HEK293T (cell line): ENCODE data around the gene PHACTR3.

Experiments used
- CTCF ChIA-PET: fragments of 350-600 bp; formaldehyde crosslinking; extraction: SDS; loops from one replicate; lab custom pipeline; 2021; ENCODE audit warnings: antibody characterized with exemption, inconsistent platforms; lab: Yijun Ruan, JAX
- POLR2A ChIA-PET: fragments of 350-600 bp; formaldehyde crosslinking; extraction: SDS; loops from one replicate; lab custom pipeline; 2020; ENCODE audit warnings: antibody characterized with exemption, inconsistent platforms; lab: Yijun Ruan, JAX
- DNase-seq: peaks from one replicate; pipeline ENCODE4 v3.0.0; 2012; ENCODE audit warnings: mixed read lengths; ENCODE audit errors: extremely low spot score
- ARNT ChIP-seq: fragments of 450-650 bp; IDR thresholded peaks from 2 replicates; pipeline ENCODE4 v1.6.1; 2017; ENCODE audit warnings: mild to moderate bottlenecking
- BHLHE40 ChIP-seq: fragments of 450-650 bp; IDR thresholded peaks from 2 replicates; pipeline ENCODE4 v1.6.1; 2016; ENCODE audit warnings: mild to moderate bottlenecking, moderate library complexity, borderline replicate concordance
- CTBP1 ChIP-seq: fragments of 450-650 bp; IDR thresholded peaks from 2 replicates; pipeline ENCODE4 v1.6.1; 2016; ENCODE audit warnings: borderline replicate concordance
- ELF4 ChIP-seq: fragments of 450-650 bp; IDR thresholded peaks from 2 replicates; pipeline ENCODE4 v1.6.1; 2017; ENCODE audit warnings: antibody characterized with exemption
- FOXA1 ChIP-seq: fragments of 450-650 bp; IDR thresholded peaks from 2 replicates; pipeline ENCODE4 v1.6.1; 2016; ENCODE audit warnings: mild to moderate bottlenecking
- FOXK2 ChIP-seq: fragments of 450-650 bp; IDR thresholded peaks from 2 replicates; pipeline ENCODE4 v1.6.1; 2016; ENCODE audit warnings: mild to moderate bottlenecking
- FOXM1 ChIP-seq: fragments of 450-650 bp; IDR thresholded peaks from 2 replicates; pipeline ENCODE4 v1.6.1; 2017; ENCODE audit warnings: mild to moderate bottlenecking, borderline replicate concordance
- HDGF ChIP-seq: fragments of 450-650 bp; IDR thresholded peaks from 2 replicates; pipeline ENCODE4 v1.6.1; 2017; ENCODE audit warnings: antibody characterized with exemption, borderline replicate concordance
- L3MBTL2 ChIP-seq: fragments of 450-650 bp; conservative IDR thresholded peaks from 2 replicates; pipeline ENCODE4 v1.6.1; 2016; ENCODE audit warnings: mild to moderate bottlenecking
- LEF1 ChIP-seq: fragments of 450-650 bp; IDR thresholded peaks from 2 replicates; pipeline ENCODE4 v1.6.1; 2017; ENCODE audit warnings: mild to moderate bottlenecking, borderline replicate concordance
- NFRKB ChIP-seq: fragments of 450-650 bp; IDR thresholded peaks from 2 replicates; pipeline ENCODE4 v1.6.1; 2016; ENCODE audit warnings: mild to moderate bottlenecking, moderate library complexity
- PKNOX1 ChIP-seq: fragments of 450-650 bp; IDR thresholded peaks from 2 replicates; pipeline ENCODE4 v1.6.1; 2016
- SP1 ChIP-seq: fragments of 450-650 bp; IDR thresholded peaks from 2 replicates; pipeline ENCODE4 v1.6.1; 2017
- SUZ12 ChIP-seq: fragments of 450-650 bp; IDR thresholded peaks from 2 replicates; pipeline ENCODE4 v1.6.1; 2016; ENCODE audit warnings: mild to moderate bottlenecking
- TARDBP ChIP-seq: fragments of 450-650 bp; IDR thresholded peaks from 2 replicates; pipeline ENCODE4 v1.6.1; 2016
- ZNF384 ChIP-seq: fragments of 450-650 bp; IDR thresholded peaks from 2 replicates; pipeline ENCODE4 v1.6.1; 2016

The PHACTR3 gene

DNA sequence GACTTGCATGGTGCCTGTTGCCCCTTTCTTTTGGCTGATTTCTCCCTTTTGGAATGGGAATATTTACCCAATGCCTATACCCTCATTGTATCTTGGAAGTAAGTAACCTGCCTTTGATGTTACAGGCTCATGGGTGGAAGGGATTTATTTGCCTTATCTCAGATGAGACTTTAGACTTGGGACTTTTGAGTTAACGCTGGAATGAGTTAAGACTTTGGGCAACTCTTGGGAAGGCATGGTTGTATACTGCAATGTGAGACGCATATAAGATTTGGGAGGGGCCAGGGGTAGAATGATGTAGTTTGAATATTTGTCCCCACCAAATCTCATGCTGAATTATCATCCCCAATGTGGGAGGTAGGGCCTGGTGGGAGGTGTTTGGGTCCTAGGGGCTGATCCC lies 253.6 kb downstream of the PHACTR3 start:
- no peak for DNase-seq
- ChIA-PET POLR2A (no interaction called here), CTCF (interaction anchor here (1.3 kb wide), 1 partner anchor 10 kb away, joined by 3 read pairs; no protein-coding TSS in a partner anchor)
- TF ChIP-seq CTBP1 = no peak
- no peak for TF ChIP-seq HDGF
- no peak for TF ChIP-seq L3MBTL2

DNA sequence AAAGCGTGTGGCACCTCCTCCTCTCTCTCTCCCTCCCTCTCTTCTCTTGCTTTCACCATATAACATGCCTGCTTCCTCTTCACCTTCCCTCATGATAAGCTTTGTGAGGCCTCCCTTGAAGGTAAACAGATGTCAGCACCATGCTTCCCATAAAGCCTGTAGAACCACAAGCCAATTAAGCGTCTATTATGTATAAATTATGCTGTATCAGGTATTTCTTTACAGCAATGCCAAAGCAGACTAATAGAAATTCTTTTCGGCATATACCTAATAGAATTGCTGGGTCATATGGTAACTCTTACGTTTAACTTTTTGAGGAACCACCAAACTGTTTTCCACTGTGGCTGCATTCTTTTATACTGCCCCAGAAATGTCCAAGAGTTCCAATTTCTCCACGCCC lies 254.1 kb downstream of the PHACTR3 start:
- no peak for DNase-seq
- TF ChIP-seq NFRKB = no peak
- no peak for TF ChIP-seq LEF1
- TF ChIP-seq ZNF384 = no peak
- no peak for TF ChIP-seq FOXA1
- TF ChIP-seq BHLHE40 = no peak
- TF ChIP-seq FOXK2 = no peak
- no peak for TF ChIP-seq SP1
- no peak for TF ChIP-seq TARDBP
- no peak for TF ChIP-seq PKNOX1
- no peak for TF ChIP-seq HDGF
- ChIA-PET CTCF (no interaction called here), POLR2A (no interaction called here)

- DNase-seq = no peak
- peak; percentile 95 for TF ChIP-seq PKNOX1
- no peak for TF ChIP-seq FOXK2
- POLR2A ChIA-PET = no interaction called here
- CTCF ChIA-PET = interaction anchor here (3.4 kb wide), 1 partner anchor 11 kb away, joined by 10 read pairs; no protein-coding TSS in a partner anchor
Measured at GRCh38 chr20:59861401-59861800, 257.1 kb downstream of the PHACTR3 start.

- no peak for DNase-seq
- POLR2A ChIA-PET = no interaction called here
Measured at GRCh38 chr20:59863058-59863457, 258.7 kb downstream of the PHACTR3 start.

DNA sequence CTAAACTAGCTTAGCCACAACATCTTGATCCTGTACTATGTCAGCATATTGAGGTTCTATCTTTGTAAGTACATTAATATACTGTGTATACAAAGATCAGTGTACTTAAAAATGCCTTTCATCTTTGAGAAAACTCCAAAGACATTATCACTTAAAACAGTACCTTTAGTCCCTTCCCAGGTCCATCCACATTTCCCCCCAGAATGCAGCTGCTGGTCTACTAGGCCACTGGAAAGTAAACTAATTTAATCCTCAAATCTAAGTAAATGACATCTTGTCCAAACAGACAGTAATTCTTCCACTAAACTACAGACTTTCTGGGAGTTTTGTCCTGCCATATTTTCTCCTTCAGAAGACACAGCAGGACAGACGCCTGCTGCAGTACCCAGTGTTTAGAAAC lies 260.4 kb downstream of the PHACTR3 start:
- POLR2A ChIA-PET = no interaction called here
- DNase-seq = peak; percentile 9
- TF ChIP-seq PKNOX1 (peak; percentile 53; the same call in 1 of the 2 replicates), L3MBTL2 (no peak)
- CTCF ChIA-PET = interaction anchor here (0.6 to 1.2 kb wide), 3 partner anchors 14 to 71 kb away, joined by 3 to 4 read pairs (median 3); no protein-coding TSS in a partner anchor

More at GRCh38 chr20:59863058-59863457, 258.7 kb downstream of the PHACTR3 start:
- CTCF ChIA-PET = interaction anchor here (3.4 kb wide), 1 partner anchor 13 kb away, joined by 10 read pairs; no protein-coding TSS in a partner anchor
- TF ChIP-seq HDGF (no peak), CTBP1 (no peak), FOXK2 (no peak), FOXA1 (no peak), NFRKB (no peak), ZNF384 (no peak), PKNOX1 (no peak), SP1 (no peak), BHLHE40 (no peak), LEF1 (no peak), L3MBTL2 (no peak), ARNT (no peak), TARDBP (no peak), SUZ12 (no peak), FOXM1 (no peak), ELF4 (no peak)

- DNase-seq = no peak
- TF ChIP-seq HDGF (no peak), PKNOX1 (peak; percentile 57), SP1 (no peak)
- ChIA-PET POLR2A (interaction anchor here (1.0 kb wide), 1 partner anchor 74 kb away, joined by 4 read pairs; the partner anchor contains the start of genes FAM217B and PPP1R3D), CTCF (no interaction called here)
Measured at GRCh38 chr20:59866338-59866737, 262.0 kb downstream of the PHACTR3 start.
